Measurements from ENCODE around the gene PPM1G.
"Not testable (repeated sequence)": the region's sequence is repeated elsewhere in the genome, so short reads cannot be mapped to it uniquely, and the experiment has no call there.

PPM1G gene

GRCh38 chr2:27428213-27428977, 19.0 kb upstream of the PPM1G start, which contains the start of gene NRBP1:
Gene NRBP1 (plus strand): TSS chr2:27428631. CDS start chr2:27433274, 4,643 bp downstream.
- DNase-seq (ENCODE audit: low read depth) = peak; percentile 48
- H3K4me3 ChIP-seq (ENCODE audit: low read depth, low read length) = peak within 1 kb of the TSS; percentile 85
- no peak for TF ChIP-seq CTCF (IDR thresholded peaks at IDR 0.05; ENCODE audit: control insufficient read depth, extremely low read depth, insufficient read depth)

DNA sequence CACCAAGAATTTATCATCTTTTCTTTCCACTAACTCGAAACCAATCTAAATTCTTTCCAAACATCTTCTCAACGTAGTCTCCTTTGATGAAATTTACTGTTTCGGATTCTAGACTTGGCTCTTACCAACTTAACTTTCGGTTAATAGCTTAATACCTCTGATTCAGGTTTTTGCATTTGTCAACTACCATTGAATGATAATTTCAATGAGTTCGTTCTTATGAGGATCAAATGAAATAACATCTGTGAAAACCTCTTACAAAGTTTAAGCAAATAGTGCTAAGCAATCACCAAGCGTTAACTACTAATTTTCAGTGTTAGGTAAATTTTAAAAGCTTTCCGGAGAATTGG, 18.4 kb upstream of the PPM1G start:
- no peak for TF ChIP-seq CTCF (IDR thresholded peaks at IDR 0.05; ENCODE audit: control insufficient read depth, extremely low read depth, insufficient read depth)
- H3K4me3 ChIP-seq (ENCODE audit: low read depth, low read length) = peak overlapping the region; percentile 85

DNA sequence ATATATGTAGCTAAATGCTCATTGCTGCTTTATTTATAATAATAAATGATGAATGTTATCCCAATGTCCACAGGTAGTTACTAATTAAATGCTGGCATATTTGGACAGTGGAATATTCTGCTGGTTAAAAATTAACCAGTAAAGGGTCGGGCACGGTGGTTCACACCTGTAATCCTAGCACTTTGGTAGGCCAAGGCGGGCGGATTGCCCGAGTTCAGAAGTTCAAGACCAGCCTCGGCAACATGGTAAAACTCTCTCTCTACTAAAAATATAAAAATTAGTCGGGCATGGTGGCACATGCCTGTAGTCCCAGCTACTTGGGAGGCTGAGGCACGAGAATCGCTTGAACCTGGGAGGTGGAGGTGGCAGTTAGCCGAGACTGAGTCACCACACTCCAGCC, 15.6 kb upstream of the PPM1G start:
- not testable (repeated sequence) for H3K4me3 ChIP-seq (ENCODE audit: low read depth, low read length); DNase-seq (ENCODE audit: low read depth)

More for the DNA sequence above, 18.4 kb upstream of the PPM1G start:
- no peak for DNase-seq (ENCODE audit: low read depth)

GRCh38 chr2:27422958-27423357, 13.6 kb upstream of the PPM1G start:
- no peak for DNase-seq (ENCODE audit: low read depth)
- H3K4me3 ChIP-seq (ENCODE audit: low read depth, low read length) = no peak overlapping the region
- no peak for TF ChIP-seq CTCF (IDR thresholded peaks at IDR 0.05; ENCODE audit: control insufficient read depth, extremely low read depth, insufficient read depth)

DNA sequence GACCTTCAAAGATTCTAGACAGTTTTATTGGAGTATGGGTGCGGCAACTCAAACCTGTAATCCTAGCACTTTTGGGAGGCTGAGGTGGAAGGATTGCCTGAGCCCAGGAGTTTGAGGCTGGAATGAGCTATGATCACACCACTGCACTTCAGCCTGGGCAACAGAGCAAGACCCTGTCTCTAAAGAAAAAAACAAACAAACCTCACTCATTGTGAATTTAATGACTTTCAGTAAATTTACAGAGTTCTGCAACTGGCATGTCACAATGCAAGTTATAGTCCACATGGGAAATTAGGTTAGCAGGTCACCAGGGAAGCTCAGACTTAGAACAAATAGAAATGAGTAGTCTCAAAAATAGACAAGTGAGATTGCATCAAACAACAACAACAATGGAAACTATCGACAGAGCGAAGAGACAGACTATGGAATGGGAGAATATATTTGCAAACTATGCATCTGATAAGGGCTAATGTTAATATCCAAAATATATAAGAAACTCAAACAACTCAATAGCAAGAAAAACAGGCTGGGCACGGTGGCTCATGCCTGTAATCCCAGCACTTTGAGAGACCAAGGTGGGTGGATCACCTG, 12.4 kb upstream of the PPM1G start:
- TF ChIP-seq CTCF (IDR thresholded peaks at IDR 0.05; ENCODE audit: control insufficient read depth, extremely low read depth, insufficient read depth) = no peak
- H3K4me3 ChIP-seq (ENCODE audit: low read depth, low read length) = no peak overlapping the region
- no peak for DNase-seq (ENCODE audit: low read depth)

GRCh38 chr2:27420996-27421395, 11.6 kb upstream of the PPM1G start:
- TF ChIP-seq CTCF (IDR thresholded peaks at IDR 0.05; ENCODE audit: control insufficient read depth, extremely low read depth, insufficient read depth) = no peak
- DNase-seq (ENCODE audit: low read depth) = peak; percentile 88
- H3K4me3 ChIP-seq (ENCODE audit: low read depth, low read length) = no peak overlapping the region

- no peak overlapping the region for H3K4me3 ChIP-seq (ENCODE audit: low read depth, low read length)
- no peak for DNase-seq (ENCODE audit: low read depth)
- TF ChIP-seq CTCF (IDR thresholded peaks at IDR 0.05; ENCODE audit: control insufficient read depth, extremely low read depth, insufficient read depth) = no peak
These were observed 6.8 kb upstream of the PPM1G start for GRCh38 chr2:27416151-27416550.
